ENCODE measurements around the gene FABP7. TPM values are rescaled to one million over a fixed set of nuclear protein-coding genes. Genes with fewer than 3 reads are reported as not detected.

FABP7 gene
- total RNA-seq, 1 donor from 2014 or later = not detected

GRCh38 chr6:122758927-122759334 lies 20.6 kb upstream of the FABP7 start:
- no peak for DNase-seq (ENCODE audit: low read depth in 2 of 2)

GRCh38 chr6:122760330-122760729 lies 19.2 kb upstream of the FABP7 start:
- DNase-seq (ENCODE audit: low read depth in 2 of 2) = no peak

GRCh38 chr6:122766256-122766655 lies 13.3 kb upstream of the FABP7 start:
- DNase-seq (ENCODE audit: low read depth in 2 of 2) = no peak

- no peak for DNase-seq (ENCODE audit: low read depth in 2 of 2)
Observed at GRCh38 chr6:122770835-122771601, 8.5 kb upstream of the FABP7 start.

- no peak for DNase-seq (ENCODE audit: low read depth in 2 of 2)
Observed at GRCh38 chr6:122772724-122773415, 6.6 kb upstream of the FABP7 start.

GRCh38 chr6:122775975-122776374 lies 3.5 kb upstream of the FABP7 start:
- DNase-seq (ENCODE audit: low read depth in 2 of 2) = no peak

- no peak for DNase-seq (ENCODE audit: low read depth in 2 of 2)
Observed at GRCh38 chr6:122778302-122778701, 1.2 kb upstream of the FABP7 start.

GRCh38 chr6:122778985-122779661 lies 393 bp upstream of the FABP7 start:
- no peak for DNase-seq (ENCODE audit: low read depth in 2 of 2)

GRCh38 chr6:122780114-122780513 lies 598 bp downstream of the FABP7 start:
- no peak for DNase-seq (ENCODE audit: low read depth in 2 of 2)

GRCh38 chr6:122781716-122782115 lies 2.2 kb downstream of the FABP7 start:
- no peak for DNase-seq (ENCODE audit: low read depth in 2 of 2)

GRCh38 chr6:122783401-122783800 lies 3.9 kb downstream of the FABP7 start:
- DNase-seq (ENCODE audit: low read depth in 2 of 2) = no peak

GRCh38 chr6:122785891-122786290 lies 6.4 kb downstream of the FABP7 start:
- no peak for DNase-seq (ENCODE audit: low read depth in 2 of 2)

GRCh38 chr6:122787721-122788120 lies 8.2 kb downstream of the FABP7 start:
- DNase-seq (ENCODE audit: low read depth in 2 of 2) = no peak

GRCh38 chr6:122788208-122788607 lies 8.7 kb downstream of the FABP7 start:
- no peak for DNase-seq (ENCODE audit: low read depth in 2 of 2)

GRCh38 chr6:122788663-122789181 lies 9.2 kb downstream of the FABP7 start:
- no peak for DNase-seq (ENCODE audit: low read depth in 2 of 2)

- DNase-seq (ENCODE audit: low read depth in 2 of 2) = peak; percentile 62 to 72
Observed at GRCh38 chr6:122789182-122790027, 9.9 kb downstream of the FABP7 start, which contains the start of gene SMPDL3A. Gene SMPDL3A, plus strand, starts transcription at chr6:122789258. Its CDS starts 89 bp downstream, at chr6:122789347.

GRCh38 chr6:122790028-122790422 lies 10.5 kb downstream of the FABP7 start:
- peak in 1 of 2 donors; percentile 29 for DNase-seq (ENCODE audit: low read depth in 2 of 2)

GRCh38 chr6:122790423-122791309 lies 11.2 kb downstream of the FABP7 start:
- DNase-seq (ENCODE audit: low read depth in 2 of 2) = no peak

- DNase-seq (ENCODE audit: low read depth in 2 of 2) = no peak
Observed at GRCh38 chr6:122791310-122791679, 11.8 kb downstream of the FABP7 start.

GRCh38 chr6:122792766-122793165 lies 13.2 kb downstream of the FABP7 start:
- no peak for DNase-seq (ENCODE audit: low read depth in 2 of 2)

Data from lung microvascular endothelial cell (primary cell).